Measurements from ENCODE around the gene IL2RG.

- no peak for TF ChIP-seq CTCF (IDR thresholded peaks at IDR 0.05; ENCODE audit: low read depth, low read length, missing input control)
- no peak for TF ChIP-seq EGR1 (IDR thresholded peaks at IDR 0.05; ENCODE audit: low read depth in 2 of 2)
- no peak for TF ChIP-seq ATF3 (IDR thresholded peaks at IDR 0.05)
Observed at GRCh38 chrX:71143508-71143907, 32.1 kb upstream of the IL2RG start.

All from liver (tissue), 3 donors.